DND-41 (cell line): ENCODE data around the gene CPXM2.

Source experiments
- EZH2 ChIP-seq: IDR thresholded peaks from 3 replicates; pipeline ENCODE4 v1.6.1; 2012; ENCODE audit warnings: borderline replicate concordance, low read depth, mild to moderate bottlenecking, moderate library complexity, low read length, inconsistent platforms; ENCODE audit not compliant: severe bottlenecking
- TF ChIP-seq, protein P1 (sequence below): IDR thresholded peaks from 2 replicates; pipeline ENCODE4 v1.5.1; 2012; ENCODE audit warnings: borderline replicate concordance, low read length, moderate library complexity, mild to moderate bottlenecking; ENCODE audit not compliant: poor library complexity, severe bottlenecking; ENCODE audit errors: extremely low read depth

DNA sequence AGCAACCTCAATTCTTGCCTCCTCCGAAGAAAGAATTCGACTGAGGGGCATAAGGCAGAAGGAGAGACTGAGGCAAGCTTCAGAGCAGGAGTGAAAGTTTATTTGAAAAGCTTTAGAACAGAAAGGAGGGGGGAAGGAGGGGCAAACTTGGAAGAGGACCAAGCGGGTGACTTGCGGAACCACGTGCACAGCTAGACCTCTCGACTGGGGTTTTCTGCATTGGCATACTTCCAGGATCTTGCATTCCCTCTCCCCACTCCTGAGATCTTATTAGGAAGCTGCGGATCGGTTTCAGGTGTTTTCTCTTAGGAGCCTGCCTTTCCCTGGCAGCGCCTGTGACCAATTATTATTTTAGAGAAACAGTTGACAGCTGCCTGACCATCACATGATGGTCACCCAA, 20.3 kb upstream of the CPXM2 start:
- TF ChIP-seq EZH2, result no peak
- TF ChIP-seq, protein P1, sequence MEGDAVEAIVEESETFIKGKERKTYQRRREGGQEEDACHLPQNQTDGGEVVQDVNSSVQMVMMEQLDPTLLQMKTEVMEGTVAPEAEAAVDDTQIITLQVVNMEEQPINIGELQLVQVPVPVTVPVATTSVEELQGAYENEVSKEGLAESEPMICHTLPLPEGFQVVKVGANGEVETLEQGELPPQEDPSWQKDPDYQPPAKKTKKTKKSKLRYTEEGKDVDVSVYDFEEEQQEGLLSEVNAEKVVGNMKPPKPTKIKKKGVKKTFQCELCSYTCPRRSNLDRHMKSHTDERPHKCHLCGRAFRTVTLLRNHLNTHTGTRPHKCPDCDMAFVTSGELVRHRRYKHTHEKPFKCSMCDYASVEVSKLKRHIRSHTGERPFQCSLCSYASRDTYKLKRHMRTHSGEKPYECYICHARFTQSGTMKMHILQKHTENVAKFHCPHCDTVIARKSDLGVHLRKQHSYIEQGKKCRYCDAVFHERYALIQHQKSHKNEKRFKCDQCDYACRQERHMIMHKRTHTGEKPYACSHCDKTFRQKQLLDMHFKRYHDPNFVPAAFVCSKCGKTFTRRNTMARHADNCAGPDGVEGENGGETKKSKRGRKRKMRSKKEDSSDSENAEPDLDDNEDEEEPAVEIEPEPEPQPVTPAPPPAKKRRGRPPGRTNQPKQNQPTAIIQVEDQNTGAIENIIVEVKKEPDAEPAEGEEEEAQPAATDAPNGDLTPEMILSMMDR, result no peak
